Measurements from ENCODE around the gene SARM1. TPM values are rescaled to one million over a fixed set of nuclear protein-coding genes. Genes with fewer than 3 reads are reported as not detected.
"Not testable (repeated sequence)": the region's sequence is repeated elsewhere in the genome, so short reads cannot be mapped to it uniquely, and the experiment has no call there.

The SARM1 gene
- total RNA-seq, 2 experiments from 2014 or later: 17.7 to 20.4 TPM

- POLR2A ChIA-PET: interaction anchor here (1.5 kb wide), 1 partner anchor 23 kb away, joined by 9 read pairs; the partner anchor contains the start of gene POLDIP2
- peak; percentile 27 for DNase-seq
- CTCF ChIA-PET: interaction anchor here (0.9 to 2.1 kb wide), 7 partner anchors 14 to 65 kb away, joined by 3 to 5 read pairs (median 4); partner anchors contain the start of gene POLDIP2
- Mint-ChIP-seq H3K9me3 (no peaks in the 10 kb centered on the region), H3K27me3 (no peaks in the 10 kb centered on the region), H3K4me3 (peak overlapping the region; percentile 85), H3K4me1 (peaks cover 39% of the 10 kb centered on the region), H3K36me3 (ENCODE audit: low read depth) (peaks cover 6% of the 10 kb centered on the region), H3K27ac (peak overlapping the region; percentile 91)
Observed at GRCh38 chr17:28334666-28335200, 36.8 kb upstream of the SARM1 start.

DNA sequence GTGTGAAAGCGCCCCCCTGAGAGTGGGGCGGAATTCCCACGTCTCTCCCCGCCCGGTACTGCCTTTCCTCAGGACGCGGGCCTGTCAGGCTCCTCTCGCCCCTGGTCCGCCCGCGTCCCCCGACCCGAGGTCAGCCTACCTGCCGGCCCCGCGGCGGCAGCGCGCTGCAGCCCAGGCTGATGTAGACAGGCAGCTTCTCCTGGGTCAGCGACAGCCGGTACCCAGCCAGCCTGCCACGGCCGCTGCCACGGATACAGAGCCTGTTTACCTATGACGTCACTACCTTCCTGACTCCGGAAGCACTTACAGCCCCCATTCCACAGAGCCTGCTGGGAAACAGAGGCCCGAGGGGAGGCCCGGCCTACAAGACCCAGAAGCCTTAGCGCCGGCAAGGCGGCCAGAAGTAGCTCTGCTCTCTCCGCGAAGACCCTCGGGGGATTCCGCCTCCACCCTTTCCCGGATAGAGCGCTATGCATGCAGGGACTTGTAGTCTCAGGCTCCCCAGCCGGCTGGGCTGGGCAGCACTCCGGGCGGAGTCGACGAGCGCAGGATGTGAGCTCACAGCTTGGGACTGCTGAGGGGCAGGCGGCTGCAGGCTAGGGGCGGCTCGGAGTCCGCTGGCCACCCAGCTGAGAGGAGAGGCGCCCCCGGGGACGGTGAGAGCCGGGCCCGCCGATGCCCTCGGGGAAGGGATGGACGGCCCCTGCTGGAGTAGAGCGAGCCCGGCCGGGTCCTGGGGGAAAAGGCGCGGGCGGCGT is 36.1 kb upstream of the SARM1 start, which contains the start of the genes IFT20 and TNFAIP1:
Gene IFT20 (minus strand): TSS at position 272 of the 758 bp plus-strand sequence. CDS start 3,487 bp downstream, outside the sequence.
Gene TNFAIP1 (plus strand): TSS at position 561 of the 758 bp plus-strand sequence. CDS start 3,761 bp downstream, outside the sequence.
- H3K27ac Mint-ChIP-seq: peak within 1 kb of the TSS; percentile 91
- H3K4me3 Mint-ChIP-seq: peak within 1 kb of the TSS; percentile 85
- H3K9me3 Mint-ChIP-seq: no peaks in the 10 kb centered on the region
- ChIA-PET POLR2A (interaction anchor here (0.7 to 1.5 kb wide), 2 partner anchors 22 to 49 kb away, joined by 4 to 9 read pairs; partner anchors contain the start of gene POLDIP2), CTCF (interaction anchor here (0.6 to 2.1 kb wide), 11 partner anchors 10 to 450 kb away, joined by 3 to 9 read pairs (median 3); partner anchors contain the start of gene POLDIP2)
- peaks cover 6% of the 10 kb centered on the region for H3K36me3 Mint-ChIP-seq (ENCODE audit: low read depth)
- peaks cover 39% of the 10 kb centered on the region for H3K4me1 Mint-ChIP-seq
- DNase-seq: peak; percentile 99
- no peaks in the 10 kb centered on the region for H3K27me3 Mint-ChIP-seq

DNA sequence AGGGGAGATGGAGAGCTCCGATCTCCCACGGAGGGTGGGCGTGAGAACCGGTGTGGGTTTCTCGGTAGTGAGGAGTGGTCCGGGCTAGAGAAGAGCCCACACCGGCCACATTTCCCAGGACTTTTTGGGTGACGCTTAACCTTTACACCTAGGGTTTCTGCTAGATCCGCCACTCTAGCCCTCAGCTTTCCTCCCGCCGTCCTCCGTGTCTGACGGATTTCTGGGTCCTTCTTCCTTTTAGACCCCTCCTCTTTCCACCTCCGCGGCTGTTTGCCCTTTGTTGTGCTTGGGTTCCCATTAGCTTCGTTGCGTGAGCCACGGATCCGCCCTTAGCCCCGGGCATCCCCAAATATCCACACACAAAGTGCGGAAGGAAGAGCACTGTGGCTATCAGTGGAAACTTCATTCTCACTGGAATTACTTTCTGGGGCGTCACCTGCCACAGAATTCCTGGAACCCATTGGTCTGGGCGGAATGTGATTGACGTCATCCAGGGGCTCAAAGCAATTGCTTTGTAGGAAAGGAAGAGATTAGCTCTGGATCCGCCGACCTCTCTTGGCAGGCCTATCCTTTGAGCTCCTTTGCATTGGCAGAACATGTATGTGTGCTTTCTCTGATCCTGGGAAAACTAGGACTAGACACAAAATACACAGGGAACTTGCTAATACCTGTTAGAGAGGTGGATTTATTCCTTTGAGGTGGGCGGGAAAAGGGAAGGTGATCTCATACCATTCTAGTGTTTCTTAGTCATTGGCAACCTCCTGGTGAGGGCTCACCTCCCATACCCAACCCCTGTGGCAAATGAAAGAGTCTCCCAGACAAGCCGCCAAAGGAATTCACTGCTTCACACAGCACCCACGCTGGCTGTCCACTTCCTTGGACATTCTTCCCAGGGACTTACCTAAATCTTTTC is 35.3 kb upstream of the SARM1 start:
- Mint-ChIP-seq H3K4me1 (peaks cover 39% of the 10 kb centered on the region), H3K4me3 (peak overlapping the region; percentile 85), H3K27ac (peak overlapping the region; percentile 91), H3K36me3 (ENCODE audit: low read depth) (peaks cover 6% of the 10 kb centered on the region), H3K9me3 (no peaks in the 10 kb centered on the region), H3K27me3 (no peaks in the 10 kb centered on the region)
- ChIA-PET POLR2A (interaction anchor here (0.7 to 1.5 kb wide), 2 partner anchors 21 to 48 kb away, joined by 4 to 9 read pairs; partner anchors contain the start of gene POLDIP2), CTCF (interaction anchor here (0.6 to 2.1 kb wide), 11 partner anchors 9 to 451 kb away, joined by 3 to 9 read pairs (median 4); partner anchors contain the start of gene POLDIP2)
- DNase-seq: peak; percentile 40

DNA sequence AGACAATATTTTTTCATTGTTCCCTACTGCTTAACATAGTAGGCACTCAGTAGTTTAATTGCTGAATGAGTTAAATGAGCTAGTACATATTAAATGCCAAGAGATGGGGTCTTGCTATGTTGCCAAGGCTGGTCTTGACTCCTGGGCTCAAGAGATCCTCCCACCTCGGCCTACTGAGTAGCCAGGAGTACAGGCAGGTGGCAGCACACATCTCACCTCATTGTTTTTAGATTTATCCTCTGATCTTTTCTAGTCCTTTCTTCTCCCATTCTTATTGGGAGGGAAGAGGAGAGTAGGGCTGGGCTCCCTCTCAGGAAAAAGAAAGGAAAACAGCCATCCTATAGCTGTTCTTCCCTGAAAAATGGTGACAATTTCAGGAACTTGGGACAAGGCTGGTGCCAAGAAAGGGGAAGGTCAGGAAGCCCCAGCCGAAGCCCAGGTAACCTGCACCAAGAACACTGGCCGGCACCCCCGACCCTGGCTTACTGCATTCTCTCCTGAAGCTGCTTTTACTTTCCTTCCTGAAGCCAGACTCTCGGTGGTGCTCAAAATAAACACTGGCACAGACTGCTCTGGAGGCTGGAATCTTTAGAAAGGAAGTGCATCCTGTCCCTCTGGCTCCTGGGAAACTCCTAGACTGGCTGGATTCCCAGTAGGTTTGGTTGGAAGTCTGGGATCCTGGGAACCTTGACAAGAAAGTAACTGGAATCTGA is 33.3 kb upstream of the SARM1 start:
- no peak for DNase-seq
- Mint-ChIP-seq H3K27me3 (no peaks in the 10 kb centered on the region), H3K9me3 (no peaks in the 10 kb centered on the region), H3K27ac (no peak overlapping the region), H3K36me3 (ENCODE audit: low read depth) (peaks cover 10% of the 10 kb centered on the region), H3K4me1 (peaks cover 37% of the 10 kb centered on the region), H3K4me3 (no peak overlapping the region)
- POLR2A ChIA-PET: interaction anchor here (1.1 kb wide), 1 partner anchor 19 kb away, joined by 3 read pairs; the partner anchor contains the start of gene POLDIP2
- CTCF ChIA-PET: interaction anchor here (1.1 to 1.7 kb wide), 2 partner anchors 13 to 19 kb away, joined by 3 to 4 read pairs; partner anchors contain the start of gene POLDIP2

GRCh38 chr17:28338769-28339212 is 32.7 kb upstream of the SARM1 start:
- DNase-seq; H3K27me3 Mint-ChIP-seq; H3K9me3 Mint-ChIP-seq; H3K36me3 Mint-ChIP-seq (ENCODE audit: low read depth); H3K27ac Mint-ChIP-seq; H3K4me3 Mint-ChIP-seq; CTCF ChIA-PET: not testable (repeated sequence)
- peaks cover 33% of the 10 kb centered on the region for H3K4me1 Mint-ChIP-seq
- POLR2A ChIA-PET: interaction anchor here (1.1 kb wide), 1 partner anchor 19 kb away, joined by 3 read pairs; the partner anchor contains the start of gene POLDIP2

GRCh38 chr17:28339431-28339830 is 32.1 kb upstream of the SARM1 start:
- Mint-ChIP-seq H3K27me3 (no peaks in the 10 kb centered on the region), H3K9me3 (no peaks in the 10 kb centered on the region), H3K4me1 (peaks cover 29% of the 10 kb centered on the region), H3K27ac (no peak overlapping the region), H3K4me3 (no peak overlapping the region), H3K36me3 (ENCODE audit: low read depth) (peaks cover 12% of the 10 kb centered on the region)
- ChIA-PET CTCF (no interaction called here), POLR2A (no interaction called here)
- DNase-seq: no peak

- no peak for DNase-seq
- H3K4me3 Mint-ChIP-seq: no peak overlapping the region
- CTCF ChIA-PET: no interaction called here
- H3K36me3 Mint-ChIP-seq (ENCODE audit: low read depth): peaks cover 15% of the 10 kb centered on the region
- POLR2A ChIA-PET: no interaction called here
- H3K27me3 Mint-ChIP-seq: no peaks in the 10 kb centered on the region
- H3K9me3 Mint-ChIP-seq: no peaks in the 10 kb centered on the region
- H3K27ac Mint-ChIP-seq: no peak overlapping the region
- peaks cover 23% of the 10 kb centered on the region for H3K4me1 Mint-ChIP-seq
Observed at GRCh38 chr17:28340374-28340773, 31.1 kb upstream of the SARM1 start.

GRCh38 chr17:28341516-28341915 is 30.0 kb upstream of the SARM1 start:
- peaks cover 20% of the 10 kb centered on the region for H3K36me3 Mint-ChIP-seq (ENCODE audit: low read depth)

DNA sequence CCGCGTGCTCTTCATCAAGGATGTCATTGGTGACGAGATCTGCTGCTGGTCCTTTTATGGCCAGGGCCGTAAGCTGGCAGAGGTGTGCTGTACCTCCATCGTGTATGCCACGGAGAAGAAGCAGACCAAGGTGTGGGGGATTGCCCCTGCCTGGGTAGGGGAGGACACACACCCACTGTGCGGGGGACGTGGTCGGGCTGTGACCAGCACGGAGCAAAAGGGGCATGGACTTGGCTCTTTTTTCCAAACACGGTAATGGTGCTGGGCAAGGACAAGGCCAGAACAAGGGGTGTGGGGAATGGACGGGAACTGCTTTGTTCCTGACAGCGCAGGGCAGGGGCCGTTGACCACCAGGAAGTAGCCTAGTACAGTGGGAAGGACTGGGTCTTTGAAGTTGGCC is 29.2 kb upstream of the SARM1 start:
- no peak for DNase-seq

More at GRCh38 chr17:28341516-28341915, 30.0 kb upstream of the SARM1 start:
- POLR2A ChIA-PET: no interaction called here
- Mint-ChIP-seq H3K27me3 (no peaks in the 10 kb centered on the region), H3K27ac (no peak overlapping the region), H3K4me3 (no peak overlapping the region), H3K9me3 (no peaks in the 10 kb centered on the region), H3K4me1 (peaks cover 18% of the 10 kb centered on the region)
- CTCF ChIA-PET: no interaction called here
- DNase-seq: no peak

DNA sequence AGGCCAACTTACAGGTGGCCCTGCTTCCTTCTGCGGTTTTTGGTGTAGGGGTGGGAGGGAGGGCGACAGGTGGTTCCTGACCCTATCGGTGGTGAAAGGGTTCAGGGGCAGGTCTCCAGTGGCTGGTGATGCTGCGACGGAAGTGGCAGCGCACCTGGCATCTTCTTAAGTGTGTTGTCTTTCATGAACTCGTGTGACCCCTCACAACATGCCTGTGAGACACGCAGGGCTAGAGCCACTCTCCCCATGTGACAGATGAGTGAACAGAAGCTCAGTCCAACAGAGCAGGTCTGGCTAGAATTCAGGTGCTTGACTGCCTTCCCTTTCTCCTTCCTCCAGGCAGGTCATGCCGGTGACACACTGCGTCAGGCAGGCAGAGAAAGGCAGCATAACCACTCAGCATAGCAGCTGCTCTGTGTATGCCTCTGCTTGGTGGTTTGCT is 28.0 kb upstream of the SARM1 start:
- DNase-seq: no peak
- POLR2A ChIA-PET: no interaction called here
- Mint-ChIP-seq H3K9me3 (no peaks in the 10 kb centered on the region), H3K27me3 (no peaks in the 10 kb centered on the region), H3K27ac (no peak overlapping the region), H3K4me1 (peaks cover 5% of the 10 kb centered on the region), H3K36me3 (ENCODE audit: low read depth) (peaks cover 27% of the 10 kb centered on the region), H3K4me3 (no peak overlapping the region)
- CTCF ChIA-PET: interaction anchor here (1.6 kb wide), 1 partner anchor 10 kb away, joined by 3 read pairs; no protein-coding TSS in a partner anchor

More for the DNA sequence above, 29.2 kb upstream of the SARM1 start:
- Mint-ChIP-seq H3K27ac (peak overlapping the region; percentile 57), H3K36me3 (ENCODE audit: low read depth) (peaks cover 22% of the 10 kb centered on the region), H3K27me3 (no peaks in the 10 kb centered on the region), H3K4me1 (peaks cover 10% of the 10 kb centered on the region), H3K4me3 (no peak overlapping the region), H3K9me3 (no peaks in the 10 kb centered on the region)
- CTCF ChIA-PET: no interaction called here
- POLR2A ChIA-PET: no interaction called here

GRCh38 chr17:28344011-28344410 is 27.5 kb upstream of the SARM1 start:
- Mint-ChIP-seq H3K4me3 (no peak overlapping the region), H3K4me1 (peaks cover 2% of the 10 kb centered on the region), H3K27ac (no peak overlapping the region), H3K36me3 (ENCODE audit: low read depth) (peaks cover 31% of the 10 kb centered on the region), H3K27me3 (no peaks in the 10 kb centered on the region), H3K9me3 (no peaks in the 10 kb centered on the region)
- no peak for DNase-seq
- ChIA-PET POLR2A (no interaction called here), CTCF (interaction anchor here (1.6 kb wide), 1 partner anchor 10 kb away, joined by 3 read pairs; no protein-coding TSS in a partner anchor)

Measured in activated CD4-positive, alpha-beta T cell treated with anti-CD3 and anti-CD28 coated beads, Interleukin-2, amount 10 ng/mL, durations not matched to agents 7 days and 5 days (primary cell).